Tibial nerve (tissue), 4 donors: ENCODE results near the gene ANO4. TPM values are rescaled to one million over a fixed set of nuclear protein-coding genes. Genes with fewer than 3 reads are reported as not detected.

Experiments used
- DNase-seq, 2 donors: peaks; one replicate each; pipeline ENCODE4 v3.0.0-alpha.2; 2019; ENCODE audit warnings: low spot score in 2 of 2
- H3K27ac ChIP-seq, 4 donors: fragments of 200-600 bp; sonication (generic) in 3 of 4; one replicate each; pipeline ENCODE4 v1.5.1; 2017 to 2019; ENCODE audit warnings: mild to moderate bottlenecking in 1 of 4
- H3K27me3 ChIP-seq, 2 donors: fragments of 200-600 bp; sonication (generic) in 1 of 2; one replicate each; pipeline versions ENCODE4 v1.5.1 to v1.6.0; 2017 to 2019
- H3K36me3 ChIP-seq, 3 donors: fragments of 200-600 bp; sonication (generic); one replicate each; pipeline ENCODE4 v1.5.1; 2018 to 2019
- H3K4me1 ChIP-seq, 4 donors: fragments of 200-600 bp; sonication (generic) in 3 of 4; one replicate each; pipeline ENCODE4 v1.5.1; 2017 to 2019
- H3K4me3 ChIP-seq, 4 donors: fragments of 200-600 bp; sonication (generic) in 3 of 4; one replicate each; pipeline ENCODE4 v1.5.1; 2017 to 2019; ENCODE audit warnings: mild to moderate bottlenecking in 1 of 4, moderate library complexity in 1 of 4
- H3K9me3 ChIP-seq, 4 donors: fragments of 200-600 bp; sonication (generic) in 3 of 4; one replicate each; pipeline ENCODE4 v1.5.1; 2017 to 2019
- CTCF ChIP-seq, 5 experiments: fragments of 200-600 bp in 3 of 5; fragments of 450-650 bp in 2 of 5; sonication (generic) in 3 of 5; IDR thresholded peaks; one replicate each; pipeline ENCODE4 v1.5.1; 2016 to 2019; ENCODE audit warnings: antibody characterized with exemption in 5 of 5, mild to moderate bottlenecking in 3 of 5, moderate library complexity in 2 of 5
- EP300 ChIP-seq, 2 donors: sonication (generic); formaldehyde crosslinking; IDR thresholded peaks; one replicate each; pipeline ENCODE4 v1.6.1; 2017; ENCODE audit warnings: antibody characterized with exemption in 2 of 2, mild to moderate bottlenecking in 1 of 2
- POLR2A ChIP-seq, 2 donors: fragments of 450-650 bp; IDR thresholded peaks; one replicate each; pipeline ENCODE4 v1.6.1; 2017; ENCODE audit warnings: antibody characterized with exemption in 2 of 2, mild to moderate bottlenecking in 2 of 2, moderate library complexity in 2 of 2
- WGBS, 2 donors: methylation state at CpG; one replicate each; pipeline ENCODE4 v1.1.5; 2018; 5-methylcytosine and 5-hydroxymethylcytosine counted together
- total RNA-seq, 4 donors: library from RNA; depleted of rRNA; stranded (reverse); fragments of >200 nt; gene quantifications; one replicate each; pipeline ENCODE4 v1.1.0, GENCODE V29; 2016

Gene ANO4
- 1 to 10 TPM in 2 of 4 donors, under 1 TPM in 1, not detected in 1; 0.63 to 3.9 (median 1.3) TPM for total RNA-seq

- H3K27me3 ChIP-seq: no peaks in the 10 kb centered on the region
- H3K4me1 ChIP-seq: no peaks in the 10 kb centered on the region
- DNase-seq: no peak
- H3K4me3 ChIP-seq: no peak within 1 kb of the TSS
- H3K36me3 ChIP-seq: no peaks in the 10 kb centered on the region
- H3K27ac ChIP-seq: no peak within 1 kb of the TSS
- 9 to 12% methylated on average over 18 of the region's 18 CpGs for WGBS, 2 donors
- TF ChIP-seq EP300 (IDR thresholded peaks at IDR 0.05) (no peak), CTCF (IDR thresholded peaks at IDR 0.05) (no peak), POLR2A (IDR thresholded peaks at IDR 0.05) (no peak)
- H3K9me3 ChIP-seq: no peaks in the 10 kb centered on the region
Observed at GRCh38 chr12:100794441-100795173, at the start of gene ANO4. Gene ANO4 (plus strand): TSS chr12:100794776. CDS start chr12:100901786, 107,010 bp downstream.

GRCh38 chr12:100745378-100746071 lies 49.1 kb upstream of the ANO4 start:
- peaks cover 0 to 9% (median 0%) of the 10 kb centered on the region in 4 donors for H3K9me3 ChIP-seq
- 81 to 83% methylated on average over 3 of the region's 3 CpGs for WGBS, 2 donors
- H3K36me3 ChIP-seq: peaks cover 0 to 3% (median 0%) of the 10 kb centered on the region in 3 donors
- no peak overlapping the region for H3K4me3 ChIP-seq
- H3K27me3 ChIP-seq: no peaks in the 10 kb centered on the region
- TF ChIP-seq CTCF (IDR thresholded peaks at IDR 0.05): no peak
- no peak for TF ChIP-seq POLR2A (IDR thresholded peaks at IDR 0.05)
- TF ChIP-seq EP300 (IDR thresholded peaks at IDR 0.05): no peak
- no peak overlapping the region for H3K27ac ChIP-seq
- DNase-seq: no peak
- H3K4me1 ChIP-seq: no peaks in the 10 kb centered on the region

GRCh38 chr12:100752841-100753240 lies 41.7 kb upstream of the ANO4 start:
- H3K27ac ChIP-seq: no peak overlapping the region
- H3K27me3 ChIP-seq: no peaks in the 10 kb centered on the region
- DNase-seq: no peak
- H3K9me3 ChIP-seq: peaks cover 0 to 5% (median 0%) of the 10 kb centered on the region in 4 donors
- no peak for TF ChIP-seq POLR2A (IDR thresholded peaks at IDR 0.05)
- TF ChIP-seq EP300 (IDR thresholded peaks at IDR 0.05): no peak
- no peak for TF ChIP-seq CTCF (IDR thresholded peaks at IDR 0.05)
- no peaks in the 10 kb centered on the region for H3K36me3 ChIP-seq
- WGBS, 2 donors: 68 to 72% methylated on average over 2 of the region's 2 CpGs
- no peak overlapping the region for H3K4me3 ChIP-seq
- no peaks in the 10 kb centered on the region for H3K4me1 ChIP-seq

- no peaks in the 10 kb centered on the region for H3K36me3 ChIP-seq
- 83 to 94% methylated on average over 2 of the region's 2 CpGs for WGBS, 2 donors
- H3K4me3 ChIP-seq: no peak overlapping the region
- no peak for DNase-seq
- H3K27me3 ChIP-seq: no peaks in the 10 kb centered on the region
- no peak for TF ChIP-seq POLR2A (IDR thresholded peaks at IDR 0.05)
- TF ChIP-seq EP300 (IDR thresholded peaks at IDR 0.05): no peak
- TF ChIP-seq CTCF (IDR thresholded peaks at IDR 0.05): no peak
- H3K9me3 ChIP-seq: peaks cover 0 to 5% (median 0%) of the 10 kb centered on the region in 4 donors
- no peaks in the 10 kb centered on the region for H3K4me1 ChIP-seq
- no peak overlapping the region for H3K27ac ChIP-seq
Observed at GRCh38 chr12:100753837-100754236, 40.7 kb upstream of the ANO4 start.

- Histone ChIP-seq H3K4me1 (no peaks in the 10 kb centered on the region), H3K4me3 (no peak overlapping the region), H3K9me3 (peaks cover 0 to 5% (median 0%) of the 10 kb centered on the region in 4 donors), H3K27me3 (no peaks in the 10 kb centered on the region), H3K36me3 (no peaks in the 10 kb centered on the region), H3K27ac (no peak overlapping the region)
- no peak for DNase-seq
- whole genome bisulfite sequencing, 2 donors: 85 to 96% methylated on average over 1 of the region's 1 CpG
- TF ChIP-seq POLR2A (IDR thresholded peaks at IDR 0.05): no peak
Observed at GRCh38 chr12:100755186-100755585, 39.4 kb upstream of the ANO4 start.
